Measurements from ENCODE around the gene CCDC27.
"Not testable (repeated sequence)": the region's sequence is repeated elsewhere in the genome, so short reads cannot be mapped to it uniquely, and the experiment has no call there.

CCDC27 gene

GRCh38 chr1:3790500-3790923 lies 38.3 kb downstream of the CCDC27 start:
- no peak for DNase-seq (ENCODE audit: low read depth)
- TF ChIP-seq CTCF (conservative IDR thresholded peaks at IDR 0.05; ENCODE audit: control insufficient read depth, insufficient read depth, low read depth, low read length): no peak
- no peak overlapping the region for H3K4me3 ChIP-seq (ENCODE audit: control insufficient read depth, low read depth, low read length)

- no peak for DNase-seq (ENCODE audit: low read depth)
- no peak for TF ChIP-seq CTCF (conservative IDR thresholded peaks at IDR 0.05; ENCODE audit: control insufficient read depth, insufficient read depth, low read depth, low read length)
- H3K4me3 ChIP-seq (ENCODE audit: control insufficient read depth, low read depth, low read length): no peak overlapping the region
Measured at GRCh38 chr1:3790952-3791351, 38.7 kb downstream of the CCDC27 start.

- no peak for DNase-seq (ENCODE audit: low read depth)
- H3K4me3 ChIP-seq (ENCODE audit: control insufficient read depth, low read depth, low read length): peak overlapping the region; percentile 88
Measured at GRCh38 chr1:3795453-3796214, 43.4 kb downstream of the CCDC27 start.

GRCh38 chr1:3796215-3797061 lies 44.2 kb downstream of the CCDC27 start, which contains the start of gene LRRC47:
TSS of gene LRRC47 (minus strand) at chr1:3796498. CDS start at chr1:3796476, 22 bp downstream.
- H3K4me3 ChIP-seq (ENCODE audit: control insufficient read depth, low read depth, low read length): peak within 1 kb of the TSS; percentile 88
- DNase-seq (ENCODE audit: low read depth): peak; percentile 87
- no peak for TF ChIP-seq CTCF (conservative IDR thresholded peaks at IDR 0.05; ENCODE audit: control insufficient read depth, insufficient read depth, low read depth, low read length)

More at GRCh38 chr1:3795453-3796214, 43.4 kb downstream of the CCDC27 start:
- no peak for TF ChIP-seq CTCF (conservative IDR thresholded peaks at IDR 0.05; ENCODE audit: control insufficient read depth, insufficient read depth, low read depth, low read length)

GRCh38 chr1:3799976-3800685 lies 47.9 kb downstream of the CCDC27 start:
- DNase-seq (ENCODE audit: low read depth): no peak
- TF ChIP-seq CTCF (conservative IDR thresholded peaks at IDR 0.05; ENCODE audit: control insufficient read depth, insufficient read depth, low read depth, low read length): no peak
- no peak overlapping the region for H3K4me3 ChIP-seq (ENCODE audit: control insufficient read depth, low read depth, low read length)

GRCh38 chr1:3800795-3801194 lies 48.5 kb downstream of the CCDC27 start:
- H3K4me3 ChIP-seq (ENCODE audit: control insufficient read depth, low read depth, low read length); DNase-seq (ENCODE audit: low read depth): not testable (repeated sequence)
